Neural crest cell (in vitro differentiated cells): ENCODE results near the gene LPP. TPM values are rescaled to one million over a fixed set of nuclear protein-coding genes. Genes with fewer than 3 reads are reported as not detected.

ENCODE experiments used
- DNase-seq: peaks from one replicate; pipeline ENCODE4 v3.0.0; 2021; ENCODE audit warnings: low read depth, mixed read lengths, low spot score
- H3K27ac Mint-ChIP-seq: one replicate; pipeline ENCODE4 v1.8.0; 2021; ENCODE audit warnings: mild to moderate bottlenecking, mixed read lengths; ENCODE audit not compliant: unreplicated experiment
- H3K27me3 Mint-ChIP-seq: 2 replicates; pipeline ENCODE4 v1.8.0; 2021; ENCODE audit warnings: low read depth, mild to moderate bottlenecking, mixed read lengths
- H3K36me3 Mint-ChIP-seq: 2 replicates; pipeline ENCODE4 v1.8.0; 2021; ENCODE audit warnings: low read depth, mild to moderate bottlenecking, mixed read lengths
- H3K4me1 Mint-ChIP-seq: 2 replicates; pipeline ENCODE4 v1.8.0; 2021; ENCODE audit warnings: mixed read lengths
- H3K4me3 Mint-ChIP-seq: one replicate; pipeline ENCODE4 v1.8.0; 2021; ENCODE audit warnings: mild to moderate bottlenecking, mixed read lengths
- H3K9me3 Mint-ChIP-seq: 2 replicates; pipeline ENCODE4 v1.8.0; 2021; ENCODE audit warnings: mixed read lengths
- total RNA-seq: library from RNA; stranded (reverse); gene quantifications from 2 replicates; pipeline ENCODE4 v1.2.1, GENCODE V29; 2021
- TF ChIP-seq, protein P1 (sequence below): fragments of 200-600 bp; sonication (generic); conservative IDR thresholded peaks from 2 replicates; pipeline ENCODE4 v1.5.0; 2021; ENCODE audit warnings: antibody characterized with exemption, mild to moderate bottlenecking

The LPP gene
- total RNA-seq, 1 donor from 2014 or later: 38.7 TPM

DNA sequence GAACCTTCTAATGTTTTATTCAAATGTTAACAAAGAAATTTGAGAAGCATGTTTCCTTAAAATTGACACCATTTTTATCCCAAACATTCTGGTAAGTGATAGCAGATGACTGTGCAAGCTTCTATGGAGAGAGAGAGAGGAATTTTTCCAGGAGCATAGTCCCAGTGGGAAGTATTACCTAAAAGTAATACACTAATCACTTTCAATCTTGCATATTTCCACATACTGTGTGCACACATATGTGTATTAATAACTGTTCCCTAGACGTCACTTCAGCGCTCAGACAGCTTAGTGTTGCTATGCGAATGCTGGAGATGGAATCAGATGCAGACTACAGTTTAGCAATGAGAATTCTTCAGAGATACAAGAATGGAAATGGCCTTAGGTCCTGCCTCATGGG is 593.5 kb downstream of the LPP start:
- H3K4me3 Mint-ChIP-seq: no peak overlapping the region
- no peak for DNase-seq
- TF ChIP-seq, protein P1, sequence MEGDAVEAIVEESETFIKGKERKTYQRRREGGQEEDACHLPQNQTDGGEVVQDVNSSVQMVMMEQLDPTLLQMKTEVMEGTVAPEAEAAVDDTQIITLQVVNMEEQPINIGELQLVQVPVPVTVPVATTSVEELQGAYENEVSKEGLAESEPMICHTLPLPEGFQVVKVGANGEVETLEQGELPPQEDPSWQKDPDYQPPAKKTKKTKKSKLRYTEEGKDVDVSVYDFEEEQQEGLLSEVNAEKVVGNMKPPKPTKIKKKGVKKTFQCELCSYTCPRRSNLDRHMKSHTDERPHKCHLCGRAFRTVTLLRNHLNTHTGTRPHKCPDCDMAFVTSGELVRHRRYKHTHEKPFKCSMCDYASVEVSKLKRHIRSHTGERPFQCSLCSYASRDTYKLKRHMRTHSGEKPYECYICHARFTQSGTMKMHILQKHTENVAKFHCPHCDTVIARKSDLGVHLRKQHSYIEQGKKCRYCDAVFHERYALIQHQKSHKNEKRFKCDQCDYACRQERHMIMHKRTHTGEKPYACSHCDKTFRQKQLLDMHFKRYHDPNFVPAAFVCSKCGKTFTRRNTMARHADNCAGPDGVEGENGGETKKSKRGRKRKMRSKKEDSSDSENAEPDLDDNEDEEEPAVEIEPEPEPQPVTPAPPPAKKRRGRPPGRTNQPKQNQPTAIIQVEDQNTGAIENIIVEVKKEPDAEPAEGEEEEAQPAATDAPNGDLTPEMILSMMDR: no peak
- H3K27me3 Mint-ChIP-seq: no peaks in the 10 kb centered on the region
- H3K9me3 Mint-ChIP-seq: no peaks in the 10 kb centered on the region
- H3K27ac Mint-ChIP-seq: no peak overlapping the region
- H3K4me1 Mint-ChIP-seq: no peaks in the 10 kb centered on the region
- H3K36me3 Mint-ChIP-seq: no peaks in the 10 kb centered on the region

DNA sequence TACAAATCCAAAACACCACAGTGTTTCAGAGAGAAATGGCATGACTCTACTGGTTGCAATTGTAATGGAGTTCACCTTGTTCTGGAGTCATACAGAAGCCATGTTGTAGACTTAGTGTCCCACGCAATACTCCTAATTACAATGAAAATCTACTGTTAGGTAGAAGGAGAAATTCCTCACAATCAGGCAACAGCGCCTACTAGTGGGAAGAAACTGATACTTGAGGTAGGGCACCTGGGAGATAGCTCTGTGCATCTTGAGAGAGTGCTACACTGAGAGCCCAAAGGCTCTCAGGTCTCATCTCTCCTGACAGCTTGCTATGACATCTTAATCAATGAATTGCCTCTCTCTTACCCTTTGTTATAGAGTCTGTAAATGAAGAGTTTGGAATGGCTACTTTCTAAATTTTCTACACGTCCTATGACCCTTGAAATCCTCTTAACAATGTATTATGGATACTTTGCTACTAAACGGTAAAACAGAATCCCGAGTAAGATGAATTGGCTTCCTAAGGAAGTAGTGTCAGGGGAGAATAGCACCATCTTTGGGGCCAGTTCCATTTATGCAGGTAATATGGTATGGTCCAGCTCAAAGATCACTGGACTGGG is 595.2 kb downstream of the LPP start:
- Mint-ChIP-seq H3K27me3 (no peaks in the 10 kb centered on the region), H3K27ac (no peak overlapping the region), H3K4me1 (no peaks in the 10 kb centered on the region), H3K9me3 (no peaks in the 10 kb centered on the region), H3K4me3 (no peak overlapping the region), H3K36me3 (no peaks in the 10 kb centered on the region)
- TF ChIP-seq, protein P1: peak; percentile 58
- peak; percentile 13 for DNase-seq

DNA sequence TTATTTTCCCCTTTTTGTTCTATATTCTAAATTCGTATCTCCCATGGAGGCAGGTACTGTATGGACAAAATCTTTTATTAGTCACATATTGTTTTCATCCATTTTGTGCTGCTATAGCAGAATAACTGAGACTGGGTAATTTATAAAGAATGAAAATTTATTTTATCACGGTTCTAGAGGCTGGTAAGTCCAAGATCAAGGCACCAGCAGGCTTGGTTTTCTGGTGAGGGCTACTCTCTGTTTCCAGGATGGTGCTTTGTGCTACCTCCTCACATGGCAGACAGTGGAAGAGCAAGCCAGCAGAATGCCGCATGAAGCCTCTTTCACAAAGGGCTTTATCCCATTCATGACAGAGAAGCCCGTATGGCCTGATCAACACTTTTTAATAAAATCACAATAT is 595.9 kb downstream of the LPP start:
- Mint-ChIP-seq H3K36me3 (no peaks in the 10 kb centered on the region), H3K27ac (no peak overlapping the region), H3K27me3 (no peaks in the 10 kb centered on the region), H3K9me3 (no peaks in the 10 kb centered on the region), H3K4me1 (no peaks in the 10 kb centered on the region), H3K4me3 (no peak overlapping the region)
- TF ChIP-seq, protein P1: no peak
- DNase-seq: no peak

DNA sequence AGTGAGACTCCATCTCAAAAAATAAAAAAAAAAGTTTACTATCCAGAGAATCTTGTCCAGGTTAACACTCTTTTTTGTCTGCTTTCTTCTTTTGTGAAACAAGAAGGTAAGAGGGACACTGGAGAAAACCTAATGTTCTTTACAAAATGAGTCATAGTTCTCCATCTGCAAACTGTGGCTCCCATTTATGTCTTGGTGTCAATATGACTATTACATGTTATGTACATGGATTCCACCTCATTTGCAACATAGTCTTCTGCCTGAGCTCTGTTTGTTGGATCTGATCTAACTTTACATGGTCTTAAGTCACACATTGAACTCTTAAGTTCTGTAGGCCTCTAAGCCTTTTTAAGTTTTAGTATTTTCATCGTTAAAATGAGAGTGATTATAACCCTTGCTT is 596.7 kb downstream of the LPP start:
- Mint-ChIP-seq H3K9me3 (no peaks in the 10 kb centered on the region), H3K27me3 (no peaks in the 10 kb centered on the region)

DNA sequence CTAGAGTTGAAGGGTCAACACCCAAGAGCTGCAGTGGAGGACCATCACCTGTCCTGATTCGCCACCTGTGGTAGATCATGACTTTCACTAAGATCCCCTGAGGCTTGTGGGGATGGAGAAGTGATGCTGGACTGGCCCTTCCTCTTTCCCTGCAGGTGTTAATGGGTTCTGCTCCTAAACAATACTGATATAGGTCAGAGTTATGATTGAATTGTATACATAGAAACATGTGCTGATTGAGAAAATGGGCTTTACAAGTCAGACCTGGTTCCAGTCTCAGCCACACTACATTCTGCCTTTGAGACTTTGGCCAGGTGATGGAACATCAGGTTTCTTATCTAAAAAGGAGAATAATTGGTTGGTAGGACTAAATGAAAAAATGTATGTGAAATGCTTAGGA is 598.9 kb downstream of the LPP start:
- Mint-ChIP-seq H3K36me3 (no peaks in the 10 kb centered on the region), H3K27me3 (no peaks in the 10 kb centered on the region), H3K4me1 (no peaks in the 10 kb centered on the region), H3K27ac (no peak overlapping the region), H3K4me3 (no peak overlapping the region), H3K9me3 (no peaks in the 10 kb centered on the region)
- no peak for DNase-seq
- TF ChIP-seq, protein P1: no peak

More for the DNA sequence above, 596.7 kb downstream of the LPP start:
- DNase-seq: no peak
- no peak overlapping the region for H3K27ac Mint-ChIP-seq
- H3K36me3 Mint-ChIP-seq: no peaks in the 10 kb centered on the region
- H3K4me1 Mint-ChIP-seq: no peaks in the 10 kb centered on the region
- H3K4me3 Mint-ChIP-seq: no peak overlapping the region
- TF ChIP-seq, protein P1: no peak

DNA sequence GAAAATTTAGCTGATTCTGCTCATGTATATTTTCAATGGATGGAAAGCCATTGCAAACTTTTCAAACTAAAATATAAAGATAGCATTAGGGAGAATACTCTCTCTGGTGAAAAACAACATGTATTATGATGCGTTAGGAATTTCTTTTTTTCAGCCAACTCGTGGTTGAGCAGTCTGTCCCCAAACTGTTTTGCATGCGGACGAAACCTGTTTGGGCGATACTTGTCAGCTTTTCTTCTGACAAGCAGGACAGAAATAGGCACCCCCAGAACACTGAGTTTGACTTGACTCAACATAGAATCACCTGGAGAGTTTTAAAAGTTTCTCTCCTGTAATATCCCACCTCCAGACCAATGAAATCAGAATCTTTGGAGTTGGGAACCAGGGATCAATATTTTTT is 600.3 kb downstream of the LPP start:
- H3K4me1 Mint-ChIP-seq: no peaks in the 10 kb centered on the region
- TF ChIP-seq, protein P1: no peak
- no peak for DNase-seq
- no peak overlapping the region for H3K4me3 Mint-ChIP-seq
- no peaks in the 10 kb centered on the region for H3K27me3 Mint-ChIP-seq
- H3K27ac Mint-ChIP-seq: no peak overlapping the region
- no peaks in the 10 kb centered on the region for H3K9me3 Mint-ChIP-seq
- no peaks in the 10 kb centered on the region for H3K36me3 Mint-ChIP-seq
